ENCODE data around the gene KCNJ5.

KCNJ5 gene

DNA sequence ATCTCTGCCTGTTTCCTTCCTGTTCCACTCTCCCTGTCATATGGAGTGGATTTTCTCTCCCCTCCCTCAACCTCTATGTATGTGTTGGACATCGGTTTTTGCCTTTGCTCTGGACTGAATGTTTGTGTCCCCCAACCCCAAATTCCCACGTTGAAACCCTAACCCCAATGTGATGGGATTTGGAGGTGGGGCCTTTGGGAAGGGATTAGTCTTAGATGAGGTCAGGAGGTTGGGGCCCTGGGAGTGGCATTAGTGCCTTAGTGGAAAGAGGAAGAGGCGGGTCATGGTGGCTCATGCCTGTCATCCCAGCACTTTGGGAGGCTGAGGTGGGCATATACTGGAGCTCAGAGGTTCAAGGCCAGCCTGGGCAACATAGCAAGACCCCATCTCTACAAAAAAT lies 39.9 kb downstream of the KCNJ5 start:
- no peak for DNase-seq
- TF ChIP-seq POLR2A (IDR thresholded peaks at IDR 0.05; ENCODE audit: low read length) (no peak), GATA1 (IDR thresholded peaks at IDR 0.05; ENCODE audit: low read depth, low read length) (no peak)

DNA sequence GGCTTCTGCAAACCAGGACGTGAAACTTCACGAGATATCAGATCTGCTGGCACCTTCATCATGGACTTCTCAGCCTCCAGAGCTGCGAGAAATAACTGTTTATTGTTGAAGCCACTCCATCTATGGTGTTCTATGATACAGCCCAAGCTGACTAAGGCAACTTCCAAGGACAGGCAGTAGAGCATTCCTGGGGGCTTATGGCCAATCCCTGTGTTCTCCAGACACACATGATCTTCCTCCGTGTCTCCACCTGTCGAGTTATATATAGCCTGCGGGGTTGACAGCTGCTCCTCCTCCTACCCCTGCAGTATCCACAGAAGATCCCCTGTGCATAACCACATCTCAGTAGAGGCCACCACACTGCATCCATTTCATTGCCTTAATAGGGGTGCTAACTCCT lies 40.5 kb downstream of the KCNJ5 start:
- TF ChIP-seq GATA1 (IDR thresholded peaks at IDR 0.05; ENCODE audit: low read depth, low read length) (no peak), POLR2A (IDR thresholded peaks at IDR 0.05; ENCODE audit: low read length) (no peak)

DNA sequence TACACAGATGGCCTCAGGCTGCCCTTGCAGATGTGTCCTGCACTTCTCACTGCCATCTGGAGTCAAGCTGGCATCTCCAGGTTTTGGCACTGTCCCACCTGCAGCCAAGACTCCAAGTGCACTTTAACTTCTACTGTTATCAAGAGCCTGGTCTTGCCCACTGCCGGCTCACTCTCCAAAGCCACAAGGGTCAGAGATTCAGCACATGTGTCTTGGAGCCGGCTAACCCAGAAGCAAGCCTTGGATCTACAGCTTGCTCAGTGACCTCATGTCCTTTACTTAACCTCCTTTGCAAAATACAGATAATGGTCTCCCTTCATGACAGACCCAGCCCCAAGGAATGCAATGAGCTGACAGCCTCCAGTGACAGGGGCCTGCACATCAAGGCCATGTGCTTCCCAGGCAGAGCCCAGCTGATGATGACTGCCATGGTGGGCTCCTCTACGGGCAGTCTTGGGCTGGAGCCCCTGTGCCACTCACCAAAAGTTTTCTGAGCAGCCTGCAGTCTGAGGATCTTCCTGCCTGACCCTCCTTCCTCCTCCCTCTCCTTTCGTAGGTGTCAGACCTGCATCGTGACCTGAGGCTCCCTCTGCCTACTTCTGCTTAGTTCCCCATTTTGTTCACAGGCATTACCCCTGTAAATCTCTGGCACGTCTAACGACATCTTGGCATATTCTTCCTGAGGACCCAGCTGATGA lies 42.5 kb downstream of the KCNJ5 start:
- TF ChIP-seq GATA1 (IDR thresholded peaks at IDR 0.05; ENCODE audit: low read depth, low read length) (no peak), POLR2A (IDR thresholded peaks at IDR 0.05; ENCODE audit: low read length) (no peak)
- DNase-seq = no peak

More for the DNA sequence above, 40.5 kb downstream of the KCNJ5 start:
- DNase-seq = no peak

DNA sequence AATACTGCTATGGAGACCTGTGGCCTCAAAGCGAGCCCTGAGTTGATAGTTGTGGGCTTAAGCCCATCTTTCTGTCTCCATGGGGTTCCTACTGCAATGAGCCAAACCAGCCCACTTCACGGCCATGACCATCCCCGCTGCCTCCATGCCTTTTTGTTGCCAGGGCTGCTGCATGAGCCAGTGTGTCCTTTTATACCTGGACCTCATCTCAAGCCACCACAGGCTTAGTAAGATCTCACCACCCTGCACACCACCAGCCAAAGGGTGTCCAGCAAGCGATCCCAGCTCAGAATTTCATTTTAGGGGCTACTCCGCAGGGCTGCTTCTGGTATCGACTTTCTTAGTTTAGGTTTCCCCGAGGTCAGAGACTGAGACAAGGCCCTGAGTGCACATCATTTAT lies 43.2 kb downstream of the KCNJ5 start:
- TF ChIP-seq POLR2A (IDR thresholded peaks at IDR 0.05; ENCODE audit: low read length) = no peak
- no peak for TF ChIP-seq GATA1 (IDR thresholded peaks at IDR 0.05; ENCODE audit: low read depth, low read length)

DNA sequence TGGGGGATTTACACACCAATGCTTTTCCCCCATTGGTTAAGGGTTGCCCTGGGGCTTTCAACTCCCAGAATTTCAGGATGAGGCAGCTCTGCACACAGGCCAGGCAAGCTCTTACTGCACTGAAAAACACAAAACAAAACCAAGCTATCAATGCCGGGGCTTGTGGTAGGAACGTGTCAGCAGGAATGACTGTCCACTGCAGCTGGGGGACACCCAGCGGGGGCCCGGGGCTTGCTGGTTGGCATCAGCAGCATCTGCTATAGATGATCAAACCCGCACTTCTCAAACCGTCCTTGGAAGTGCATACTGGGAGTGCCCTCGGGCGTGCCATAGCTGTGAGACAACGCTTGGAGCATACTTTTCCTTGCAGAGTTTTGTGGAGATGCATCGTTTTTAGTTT lies 43.8 kb downstream of the KCNJ5 start:
- no peak for DNase-seq
- TF ChIP-seq GATA1 (IDR thresholded peaks at IDR 0.05; ENCODE audit: low read depth, low read length) (no peak), POLR2A (IDR thresholded peaks at IDR 0.05; ENCODE audit: low read length) (no peak)

More for the DNA sequence above, 43.2 kb downstream of the KCNJ5 start:
- no peak for DNase-seq

DNA sequence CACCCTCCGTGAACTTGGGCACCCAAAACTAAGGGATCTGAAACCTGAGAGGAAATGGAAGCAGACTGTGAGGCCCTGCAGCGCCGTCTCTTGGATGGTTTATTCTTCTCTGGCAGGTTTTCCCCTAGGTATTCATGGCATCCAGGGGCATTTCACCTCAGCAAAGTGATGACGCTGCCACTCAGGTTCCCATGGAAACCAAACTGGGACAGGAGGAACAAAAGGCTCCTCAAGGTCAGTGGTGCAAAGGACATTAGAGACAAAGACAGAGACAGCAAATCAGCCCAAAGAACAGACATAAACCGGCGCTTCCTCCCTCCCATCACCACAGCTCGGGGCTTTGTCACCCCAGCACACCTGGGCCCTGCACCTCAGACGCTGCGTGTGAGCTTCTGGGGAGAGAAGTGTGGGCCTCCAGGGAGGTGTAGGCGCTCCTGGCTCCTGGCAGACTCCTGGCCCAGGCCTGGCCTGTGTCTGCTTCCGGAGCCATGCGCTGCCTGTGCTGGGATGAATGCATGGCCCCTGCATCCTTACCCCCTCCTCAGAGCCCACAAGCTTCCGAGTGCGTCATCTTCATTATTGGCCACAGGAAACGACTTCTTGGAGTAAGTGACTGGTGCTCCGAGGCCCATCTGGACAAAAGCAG lies 45.6 kb downstream of the KCNJ5 start:
- TF ChIP-seq GATA1 (IDR thresholded peaks at IDR 0.05; ENCODE audit: low read depth, low read length) (no peak), POLR2A (IDR thresholded peaks at IDR 0.05; ENCODE audit: low read length) (no peak)
- DNase-seq = no peak

DNA sequence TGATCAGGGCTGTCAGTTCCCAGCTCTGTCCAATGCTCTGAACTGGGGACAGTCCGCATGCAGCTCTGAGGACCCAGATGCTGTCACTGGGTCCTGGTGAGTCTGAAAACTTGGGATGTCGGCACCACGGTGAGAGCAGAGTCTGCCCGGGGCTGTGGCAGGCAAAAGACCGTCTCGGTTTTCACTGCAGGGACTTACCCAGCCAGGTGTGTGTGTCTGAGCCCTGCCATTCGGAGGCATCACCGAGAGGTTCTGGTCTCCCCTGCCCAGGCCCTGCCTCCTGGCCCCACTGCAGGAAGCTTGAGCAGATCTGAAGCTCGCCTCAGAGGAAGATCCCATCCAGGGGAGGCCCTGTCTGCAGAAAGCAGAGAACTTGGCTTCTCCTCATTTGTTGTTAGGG lies 46.3 kb downstream of the KCNJ5 start:
- TF ChIP-seq POLR2A (IDR thresholded peaks at IDR 0.05; ENCODE audit: low read length) (no peak), GATA1 (IDR thresholded peaks at IDR 0.05; ENCODE audit: low read depth, low read length) (no peak)
- DNase-seq = no peak

DNA sequence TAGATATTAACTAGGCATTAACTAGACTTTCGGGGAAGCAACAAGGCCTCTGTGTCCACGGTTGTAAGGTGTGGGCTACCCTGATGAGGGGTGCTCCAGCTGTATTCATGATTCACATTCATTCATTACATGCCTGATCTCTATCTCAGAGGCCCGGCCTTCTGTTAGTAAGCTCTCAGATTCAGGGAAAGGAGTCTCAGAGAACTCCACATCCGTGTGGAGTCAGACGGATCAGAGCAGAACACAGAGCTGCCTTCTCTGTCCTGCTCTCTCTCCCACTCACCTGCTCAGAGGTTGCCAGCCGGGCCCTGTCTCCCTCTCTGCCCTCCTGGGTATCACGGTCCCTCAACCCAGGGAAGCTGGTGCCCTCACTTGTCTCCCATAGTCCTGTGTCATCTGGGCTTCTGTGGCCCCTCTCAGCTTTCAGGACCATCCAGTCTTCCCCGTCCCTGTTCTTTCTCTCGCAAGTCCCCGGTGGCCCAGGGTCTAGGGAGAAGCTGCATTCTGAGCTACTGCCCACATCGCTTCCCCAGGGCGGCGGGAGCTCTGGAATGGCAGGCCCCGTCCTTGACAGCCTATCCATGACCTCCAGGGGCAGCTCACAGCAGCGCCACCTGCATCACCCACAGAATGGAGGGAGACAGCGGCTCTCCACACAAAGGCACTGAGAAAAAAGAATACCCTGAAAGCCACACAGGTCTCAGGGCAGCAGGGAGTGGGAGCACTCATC lies 47.2 kb downstream of the KCNJ5 start:
- no peak for DNase-seq
- TF ChIP-seq GATA1 (IDR thresholded peaks at IDR 0.05; ENCODE audit: low read depth, low read length) (no peak), POLR2A (IDR thresholded peaks at IDR 0.05; ENCODE audit: low read length) (no peak)

DNA sequence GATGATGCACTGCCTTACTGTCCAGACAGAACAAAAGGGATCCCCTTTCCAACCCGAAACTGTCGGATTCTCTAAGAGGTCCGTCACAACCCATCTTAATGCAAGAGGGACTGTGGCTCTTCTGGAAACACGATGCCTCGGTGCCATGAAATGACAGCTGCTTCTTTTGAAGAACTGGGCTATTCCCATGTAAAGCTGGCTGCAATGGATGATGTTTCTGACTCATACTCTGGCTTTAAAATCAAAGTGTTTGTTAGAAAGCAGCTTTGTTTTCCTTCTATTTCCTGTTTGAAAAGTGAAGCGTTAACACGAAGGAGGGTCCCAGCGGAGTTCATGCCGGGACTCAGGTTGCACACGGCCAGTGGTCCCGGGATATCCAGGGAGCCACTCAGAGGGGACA lies 48.4 kb downstream of the KCNJ5 start:
- TF ChIP-seq POLR2A (IDR thresholded peaks at IDR 0.05; ENCODE audit: low read length) (no peak), GATA1 (IDR thresholded peaks at IDR 0.05; ENCODE audit: low read depth, low read length) (no peak)
- no peak for DNase-seq

DNA sequence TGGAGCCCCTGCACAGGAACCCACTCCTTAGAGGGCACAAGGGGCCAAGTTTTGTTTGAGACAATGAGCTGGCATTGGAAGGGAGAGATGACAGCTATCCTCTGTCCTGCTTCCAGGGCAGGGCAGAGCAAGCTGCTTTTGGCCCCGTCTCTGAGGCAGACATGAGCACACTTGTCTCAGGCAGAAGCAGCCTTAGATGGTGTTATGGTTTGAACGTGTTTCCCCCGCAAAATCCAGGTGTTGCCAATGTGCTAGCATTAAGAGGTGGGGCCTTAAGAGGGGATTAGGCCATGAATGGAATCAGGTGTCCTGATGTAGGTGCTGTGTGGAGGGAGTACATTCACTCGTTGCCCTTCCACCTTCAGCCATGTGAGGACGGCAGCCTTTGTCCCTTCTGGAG lies 49.0 kb downstream of the KCNJ5 start:
- no peak for DNase-seq
- TF ChIP-seq GATA1 (IDR thresholded peaks at IDR 0.05; ENCODE audit: low read depth, low read length) (no peak), POLR2A (IDR thresholded peaks at IDR 0.05; ENCODE audit: low read length) (no peak)

DNA sequence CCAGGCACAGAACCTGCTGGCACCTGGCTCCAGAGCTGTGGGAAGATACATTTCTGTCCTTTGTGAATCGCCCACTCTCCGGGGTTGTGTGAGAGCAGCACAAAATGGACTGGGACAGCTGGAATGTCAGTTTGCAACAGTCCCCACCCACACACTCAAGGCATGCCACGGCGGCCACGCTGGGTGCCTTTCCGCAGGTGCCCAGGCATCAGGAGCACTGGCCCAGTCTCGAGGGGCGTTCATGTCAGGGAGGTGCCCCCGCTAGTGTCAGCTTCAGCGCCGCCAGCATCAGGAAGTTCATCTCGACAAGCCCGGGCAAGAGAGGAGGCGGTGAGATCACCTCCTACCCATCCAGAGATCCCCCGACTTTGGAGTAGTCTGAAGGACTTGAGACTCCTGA lies 49.4 kb downstream of the KCNJ5 start:
- TF ChIP-seq GATA1 (IDR thresholded peaks at IDR 0.05; ENCODE audit: low read depth, low read length) = no peak
- no peak for TF ChIP-seq POLR2A (IDR thresholded peaks at IDR 0.05; ENCODE audit: low read length)
- DNase-seq = no peak

DNA sequence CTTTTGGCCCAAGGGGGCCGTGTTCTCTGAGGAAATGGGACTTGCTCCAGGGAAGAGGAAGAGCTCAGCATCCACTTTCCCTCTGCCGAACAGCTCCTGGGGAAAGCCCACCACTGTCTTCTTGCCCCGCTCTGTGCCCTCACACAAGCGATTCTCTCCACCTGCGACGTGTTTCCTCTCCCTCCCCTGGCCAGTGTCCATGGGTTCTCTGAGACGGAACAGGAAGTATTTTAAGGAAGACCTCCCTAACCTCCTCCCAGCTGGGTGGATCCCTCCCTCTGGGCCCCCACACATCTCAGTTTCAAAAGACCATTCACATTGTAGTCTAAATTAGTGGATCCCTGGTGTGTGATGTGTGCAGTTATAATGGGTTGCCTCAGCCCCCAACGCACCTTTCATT lies 50.0 kb downstream of the KCNJ5 start:
- no peak for DNase-seq

DNA sequence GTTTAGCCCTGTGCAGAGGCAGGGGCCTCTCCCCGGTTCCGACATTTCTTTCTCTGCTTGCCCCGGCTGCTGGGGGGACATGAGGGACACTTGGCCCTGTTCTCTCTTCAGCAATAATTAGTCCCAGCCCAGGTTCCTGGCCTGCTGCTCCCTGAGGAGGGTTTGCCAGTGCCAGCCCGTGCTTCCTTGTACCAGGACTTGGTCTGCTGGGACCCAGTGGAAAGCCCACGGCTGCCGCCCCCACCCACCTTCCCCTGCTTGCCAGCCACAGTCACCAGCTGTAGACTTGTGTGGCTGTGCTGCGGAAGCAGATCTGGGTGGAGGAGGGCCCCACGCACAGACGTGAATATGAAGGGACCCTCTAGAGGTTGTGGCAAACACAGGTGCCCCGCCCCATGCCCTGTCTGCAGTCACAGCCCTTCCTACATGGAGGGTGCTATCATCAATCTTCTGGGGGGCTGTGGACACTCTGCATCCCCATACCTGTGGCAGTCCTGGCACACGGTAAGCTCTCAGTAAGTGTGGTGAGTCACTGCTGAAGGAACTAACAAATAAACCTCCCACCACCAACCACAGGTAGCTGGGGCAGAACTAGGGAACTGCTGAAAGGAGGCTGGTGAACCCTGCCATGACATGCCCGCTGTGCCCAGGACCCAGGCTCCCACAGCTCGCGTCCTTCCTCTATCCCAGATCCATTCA lies 50.6 kb downstream of the KCNJ5 start:
- no peak for TF ChIP-seq GATA1 (IDR thresholded peaks at IDR 0.05; ENCODE audit: low read depth, low read length)
- TF ChIP-seq POLR2A (IDR thresholded peaks at IDR 0.05; ENCODE audit: low read length) = no peak
- DNase-seq = no peak

More for the DNA sequence above, 50.0 kb downstream of the KCNJ5 start:
- no peak for TF ChIP-seq GATA1 (IDR thresholded peaks at IDR 0.05; ENCODE audit: low read depth, low read length)
- no peak for TF ChIP-seq POLR2A (IDR thresholded peaks at IDR 0.05; ENCODE audit: low read length)

DNA sequence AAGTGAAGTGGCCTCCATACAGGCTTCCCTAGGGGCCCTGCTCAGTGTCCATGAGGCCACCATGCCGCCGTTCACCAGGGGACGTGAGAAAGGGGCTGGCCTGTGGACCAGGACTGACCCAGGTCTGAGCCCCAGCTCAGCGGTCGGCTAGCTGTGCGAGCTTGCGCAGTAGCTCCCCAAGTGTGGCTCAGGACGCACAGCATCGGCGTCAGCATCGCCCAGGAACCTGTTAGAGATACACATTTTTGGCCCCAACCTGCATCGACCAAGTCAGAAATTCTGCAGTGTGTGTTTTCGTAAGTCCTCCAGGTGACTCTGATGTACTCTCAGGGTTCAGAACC lies 51.1 kb downstream of the KCNJ5 start:
- no peak for DNase-seq
- TF ChIP-seq GATA1 (IDR thresholded peaks at IDR 0.05; ENCODE audit: low read depth, low read length) (no peak), POLR2A (IDR thresholded peaks at IDR 0.05; ENCODE audit: low read length) (no peak)
